ENCODE data around the gene ABCA10.

DNA sequence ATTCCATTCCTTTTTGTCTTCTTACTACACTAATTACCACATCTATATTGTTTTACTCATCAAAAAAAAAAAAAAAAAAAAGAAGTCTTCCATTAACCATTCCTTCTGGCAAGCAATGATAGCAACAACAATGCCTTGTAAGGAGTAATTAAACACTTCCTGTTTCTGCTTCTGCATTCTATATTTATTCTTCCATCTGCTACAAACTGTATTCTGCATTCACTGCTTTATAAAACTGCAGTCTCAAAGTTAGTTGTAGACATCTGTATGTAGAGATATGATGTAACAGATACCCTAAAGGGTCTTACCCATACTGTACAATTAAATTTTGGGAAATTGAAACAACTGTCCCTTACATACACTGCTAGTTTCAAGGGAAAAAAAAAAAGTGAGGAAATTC lies 58.2 kb downstream of the ABCA10 start:
- TF ChIP-seq POLR2A (IDR thresholded peaks at IDR 0.05; ENCODE audit: low read length) (no peak), GATA1 (IDR thresholded peaks at IDR 0.05; ENCODE audit: low read depth, low read length) (no peak)
